ELR (cell line): Measurements from ENCODE around the gene ME3.
"Not testable (repeated sequence)": the region's sequence is repeated elsewhere in the genome, so short reads cannot be mapped to it uniquely, and the experiment has no call there.

ENCODE experiments used
- DNase-seq: peaks from one replicate; pipeline ENCODE4 v3.0.0-alpha.2; 2015; ENCODE audit warnings: low read depth

The ME3 gene

DNA sequence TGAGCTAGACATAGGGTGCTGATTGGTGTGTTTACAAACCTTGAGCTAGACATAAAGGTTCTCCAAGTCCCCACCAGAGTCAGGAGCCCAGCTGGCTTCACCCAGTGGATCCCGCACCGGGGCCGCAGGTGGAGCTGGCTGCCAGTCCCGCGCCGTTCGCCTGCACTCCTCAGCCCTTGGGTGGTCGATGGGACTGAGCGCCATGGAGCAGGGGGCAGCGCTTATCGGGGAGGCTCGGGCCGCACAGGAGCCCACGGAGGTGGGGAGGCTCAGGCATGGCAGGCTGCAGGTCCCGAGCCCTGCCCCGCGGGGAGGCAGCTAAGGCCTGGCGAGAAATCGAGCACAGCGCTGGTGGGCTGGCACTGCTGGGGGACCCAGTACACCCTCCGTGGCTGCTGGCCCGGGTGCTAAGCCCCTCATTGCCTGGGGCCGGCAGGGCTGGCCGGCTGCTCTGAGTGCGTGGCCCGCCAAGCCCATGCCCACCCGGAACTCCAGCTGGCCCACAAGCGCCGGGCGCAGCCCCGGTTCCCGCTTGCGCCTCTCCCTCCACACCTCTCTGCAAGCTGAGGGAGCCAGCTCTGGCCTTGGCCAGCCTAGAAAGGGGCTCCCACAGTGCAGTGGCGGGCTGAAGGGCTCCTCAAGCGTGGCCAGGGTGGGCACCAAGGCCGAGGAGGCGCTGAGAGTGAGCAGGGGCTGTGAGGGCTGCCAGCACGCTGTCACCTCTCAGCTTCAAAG lies 238.9 kb downstream of the ME3 start:
- DNase-seq, result not testable (repeated sequence)

DNA sequence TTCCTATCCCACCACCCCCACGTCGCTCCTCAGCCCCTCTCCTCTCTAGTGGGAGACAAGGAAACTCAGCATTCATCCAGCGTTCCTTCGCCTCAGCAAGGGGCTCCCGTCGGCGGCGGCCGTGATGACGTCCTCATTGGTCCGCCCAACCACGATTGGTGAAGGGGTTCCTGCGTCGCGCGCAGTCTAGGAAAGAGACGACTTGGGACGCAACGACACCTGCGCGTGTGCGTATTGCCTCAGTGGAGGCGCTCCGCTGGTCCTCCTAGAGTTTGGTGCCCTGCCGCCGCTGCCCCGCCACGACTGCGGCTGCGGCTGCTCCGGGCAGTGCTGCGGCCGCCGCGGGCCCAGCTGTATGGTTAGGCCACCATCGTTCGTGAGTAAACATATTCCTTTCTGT lies 241.2 kb downstream of the ME3 start:
- DNase-seq, result no peak

DNA sequence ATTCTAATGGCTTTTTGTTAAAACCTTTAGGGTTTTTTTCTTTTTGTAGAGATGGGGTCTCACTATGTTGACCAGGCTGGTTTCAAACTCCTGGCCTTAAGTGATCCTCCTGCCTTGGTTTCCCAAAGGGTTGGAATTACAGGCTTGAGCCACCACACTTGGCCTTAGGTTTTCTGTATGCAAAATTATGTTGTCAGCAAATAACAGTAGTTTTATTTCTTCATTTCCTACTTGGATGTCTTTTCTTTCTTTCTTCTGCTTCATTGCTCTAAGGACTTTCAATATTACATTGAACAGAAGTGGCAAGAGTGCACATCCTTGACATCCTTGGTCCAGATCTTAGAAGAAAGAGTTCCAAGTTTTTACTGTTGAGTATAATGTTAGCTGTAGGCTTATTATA lies 245.0 kb downstream of the ME3 start:
- DNase-seq, result no peak

- not testable (repeated sequence) for DNase-seq
Measured at GRCh38 chr11:86423488-86423887, 248.9 kb downstream of the ME3 start.

- DNase-seq, result no peak
Measured at GRCh38 chr11:86422371-86422770, 250.0 kb downstream of the ME3 start.

GRCh38 chr11:86421946-86422345 lies 250.5 kb downstream of the ME3 start:
- no peak for DNase-seq

DNA sequence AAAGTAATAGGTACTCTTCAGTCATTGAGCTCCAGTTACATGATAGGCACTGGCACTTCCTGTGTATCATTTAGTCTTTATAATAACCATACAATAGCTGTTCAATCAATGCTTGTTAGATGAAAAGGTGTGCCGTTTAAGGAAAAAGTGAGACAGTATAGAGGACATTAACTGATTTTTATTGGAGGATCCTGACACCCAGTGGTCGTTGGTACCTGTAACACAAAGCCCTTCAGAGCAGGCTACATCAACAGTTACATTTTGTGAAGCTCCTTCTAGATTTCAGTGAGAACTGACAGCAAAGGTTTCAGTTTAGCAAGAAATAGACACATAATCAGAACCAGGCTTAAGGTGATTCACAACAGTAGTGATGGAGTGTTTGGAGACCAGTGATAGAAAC lies 253.5 kb downstream of the ME3 start:
- DNase-seq, result peak; percentile 41

- DNase-seq, result no peak
Measured at GRCh38 chr11:86418513-86418912, 253.9 kb downstream of the ME3 start.

DNA sequence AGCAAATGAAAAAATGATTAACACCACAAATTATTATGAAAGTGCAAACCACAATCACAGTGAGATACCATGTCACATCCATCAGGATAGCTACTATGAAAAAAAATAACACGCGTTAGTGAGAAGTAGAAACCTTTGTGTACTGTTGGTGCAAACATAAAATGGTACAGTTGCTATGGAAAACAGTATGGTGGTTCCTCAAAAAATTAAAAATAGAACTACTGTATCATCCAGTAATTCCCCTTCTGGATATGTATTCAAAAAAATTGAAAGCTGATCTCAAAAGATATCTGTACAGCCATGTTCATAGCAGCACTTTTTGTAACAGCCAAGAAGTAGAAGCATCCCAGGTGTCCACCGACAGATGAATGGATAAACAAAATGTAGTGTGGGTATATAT lies 254.3 kb downstream of the ME3 start:
- DNase-seq, result no peak

DNA sequence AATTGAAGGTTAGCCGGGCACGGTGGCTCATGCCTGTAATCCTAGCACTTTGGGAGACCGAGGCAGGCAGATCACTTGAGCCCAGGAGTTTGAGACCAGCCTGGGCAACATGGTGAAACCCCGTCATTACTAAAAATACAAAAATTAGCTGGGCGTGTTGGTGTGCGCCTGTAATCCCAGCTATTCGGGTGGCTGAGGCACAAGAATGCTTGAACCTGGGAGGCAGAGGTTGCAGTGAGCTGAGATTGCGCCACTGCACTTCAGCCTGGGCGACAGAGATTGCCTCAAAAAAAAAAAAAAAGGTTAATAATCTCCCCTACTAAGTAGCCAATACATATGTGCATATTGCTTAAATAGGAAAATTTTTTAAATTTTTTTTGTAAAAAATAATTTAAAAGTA lies 255.5 kb downstream of the ME3 start:
- not testable (repeated sequence) for DNase-seq

DNA sequence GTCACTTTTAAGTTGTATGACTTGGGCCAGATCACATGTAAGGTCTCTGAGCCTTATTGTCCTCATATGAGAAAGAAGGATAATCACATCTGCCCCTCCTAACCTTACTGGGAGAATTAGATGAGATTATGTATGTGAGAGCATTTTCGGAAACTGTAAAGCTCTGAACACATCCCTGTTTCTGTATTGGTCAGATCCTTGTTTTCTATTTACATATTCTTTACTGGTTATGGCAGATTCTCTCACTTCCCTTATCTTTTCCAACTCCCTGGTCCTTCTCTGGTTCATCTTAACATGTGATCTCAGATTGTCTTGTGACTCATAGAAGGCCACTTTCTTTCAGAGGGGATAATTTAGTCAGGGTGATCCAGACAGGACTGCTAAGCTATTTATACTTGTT lies 255.9 kb downstream of the ME3 start:
- peak; percentile 28 for DNase-seq

DNA sequence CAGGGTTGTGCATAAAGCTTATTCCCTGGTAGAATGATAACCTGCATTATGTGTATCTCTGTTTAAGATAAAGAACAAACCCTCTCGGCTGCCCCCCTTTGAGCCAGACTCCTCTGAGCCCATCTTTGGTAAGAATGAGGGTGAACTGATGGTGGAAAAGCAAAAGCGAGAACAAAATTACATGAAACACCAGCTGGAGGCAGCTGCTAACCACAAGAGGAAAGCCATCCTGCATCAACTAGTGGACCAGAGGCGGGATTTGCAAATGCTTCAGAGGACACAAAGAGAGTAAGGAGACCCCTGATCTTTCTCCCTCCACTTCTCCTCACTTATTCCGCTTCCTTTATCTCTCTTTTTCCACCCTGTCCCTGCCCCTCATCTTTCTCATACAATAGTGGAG lies 257.4 kb downstream of the ME3 start:
- no peak for DNase-seq

DNA sequence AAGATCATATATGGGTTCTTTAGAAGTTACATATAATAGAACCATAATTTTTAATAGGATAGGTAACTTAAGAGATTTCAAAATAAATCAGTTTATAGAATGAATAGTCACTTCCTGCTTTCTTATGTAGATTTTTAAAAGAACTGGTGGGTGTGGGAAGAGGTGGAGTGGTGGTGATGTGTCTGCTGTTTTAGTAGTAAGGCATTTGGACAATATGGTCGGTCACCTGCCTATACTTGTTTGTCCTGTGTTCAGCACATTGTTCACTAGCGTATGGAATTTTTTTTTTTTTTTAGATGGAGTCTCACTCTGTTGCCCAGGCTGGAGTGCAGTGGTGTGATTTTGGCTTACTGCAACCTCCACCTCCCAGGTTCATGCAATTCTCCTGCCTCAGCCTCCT lies 258.4 kb downstream of the ME3 start:
- DNase-seq, result no peak

DNA sequence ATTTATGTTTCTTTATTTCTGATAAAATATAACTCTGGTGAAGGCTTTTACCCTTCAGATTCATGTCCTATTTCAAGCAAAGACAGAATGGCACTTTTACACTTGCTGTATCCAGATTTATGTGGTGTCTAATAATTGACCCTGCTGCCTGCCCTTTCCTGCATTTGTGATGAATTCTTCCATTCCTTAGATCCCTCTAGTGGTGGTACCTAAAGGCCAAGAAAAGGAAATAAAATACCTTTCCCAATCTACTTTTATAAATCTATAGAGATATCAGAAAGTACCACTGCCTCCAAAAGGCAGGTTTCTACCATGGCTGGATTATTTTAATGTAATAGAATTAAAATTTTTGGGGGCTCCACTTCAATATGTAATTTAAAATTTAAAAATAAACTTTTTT lies 263.6 kb downstream of the ME3 start:
- peak; percentile 46 for DNase-seq

- DNase-seq, result no peak
Measured at GRCh38 chr11:86403458-86403857, 269.0 kb downstream of the ME3 start.

GRCh38 chr11:86398106-86398505 lies 274.3 kb downstream of the ME3 start:
- no peak for DNase-seq

DNA sequence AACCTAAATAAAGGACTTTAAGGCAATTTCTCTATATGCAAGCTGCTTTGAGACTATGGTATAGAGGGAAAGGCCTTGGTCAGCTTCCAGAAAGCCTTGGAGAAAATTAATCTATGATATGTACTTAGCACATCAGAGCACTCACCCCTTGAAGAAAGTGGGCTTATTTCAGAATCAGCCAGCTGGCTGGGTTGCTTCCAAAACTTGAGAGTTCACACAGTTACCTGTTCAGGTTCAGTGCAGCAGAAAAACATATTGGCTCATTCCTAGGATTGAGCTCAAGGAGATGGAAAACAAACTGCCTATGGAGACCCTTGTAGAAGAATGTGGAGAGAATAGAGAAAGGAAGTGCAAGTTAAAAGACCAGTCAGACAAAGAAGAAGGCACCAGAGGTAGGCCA lies 275.1 kb downstream of the ME3 start:
- no peak for DNase-seq

- peak; percentile 82 for DNase-seq
Measured at GRCh38 chr11:86396396-86396795, 276.0 kb downstream of the ME3 start.

GRCh38 chr11:86395061-86395551 lies 277.3 kb downstream of the ME3 start:
- peak; percentile 29 for DNase-seq
